HG03460 (cell line): ENCODE measurements around the gene GPR15.

Source experiments
- ATAC-seq: cut with Tn5 transposase; IDR thresholded peaks from one replicate; pipeline ENCODE4 v1.9.1; 2021; ENCODE audit not compliant: unreplicated experiment

The GPR15 gene

GRCh38 chr3:98582042-98582441 is 50.3 kb downstream of the GPR15 start:
- ATAC-seq, result no peak

GRCh38 chr3:98583766-98584165 is 52.0 kb downstream of the GPR15 start:
- ATAC-seq, result no peak
